GM23248 (cell line): ENCODE data around the gene VCP.

Experiments
- EZH2 ChIP-seq: fragments of 200-600 bp; sonication (generic); IDR thresholded peaks from 2 replicates; pipeline ENCODE4 v1.6.1; 2018; ENCODE audit warnings: antibody characterized with exemption, mild to moderate bottlenecking; ENCODE audit not compliant: insufficient read depth, poor library complexity, severe bottlenecking
- EZH2phosphoT487 ChIP-seq: fragments of 200-600 bp; sonication (generic); IDR thresholded peaks from 2 replicates; pipeline ENCODE4 v1.6.1; 2018; ENCODE audit warnings: antibody characterized with exemption, moderate library complexity, mild to moderate bottlenecking, low read depth; ENCODE audit not compliant: insufficient read depth

- TF ChIP-seq EZH2: no peak
- no peak for TF ChIP-seq EZH2phosphoT487
Measured at GRCh38 chr9:35067056-35067455, 5.4 kb downstream of the VCP start.
